ENCODE results near the gene SRSF11. TPM values are rescaled to one million over a fixed set of nuclear protein-coding genes. Genes with fewer than 3 reads are reported as not detected.

Gene SRSF11
- total and polyA plus RNA-seq, 2 of the 8 experiments (the other 6 are each of a cell fraction or from before 2014, with no cell fraction given): 183 to 260 TPM

- TF ChIP-seq MAX (IDR thresholded peaks at IDR 0.05): peak; percentile 81
- TF ChIP-seq ASH2L (IDR thresholded peaks at IDR 0.05; ENCODE audit: low read length): peak; percentile 99
- peak; percentile 86 for TF ChIP-seq TBP (IDR thresholded peaks at IDR 0.05; ENCODE audit: low read depth, low read length)
- peak; percentile 29; the same call in 1 of the 2 replicates for TF ChIP-seq CHD2 (IDR thresholded peaks at IDR 0.05; ENCODE audit: low read length)
- TF ChIP-seq KDM5A (IDR thresholded peaks at IDR 0.05; ENCODE audit: low read length): peak; percentile 86
- TF ChIP-seq SRF (IDR thresholded peaks at IDR 0.05; ENCODE audit: low read depth, low read length): peak; percentile 78
- peak; percentile 26; the same call in 1 of the 2 replicates for TF ChIP-seq YY1 (IDR thresholded peaks at IDR 0.05; ENCODE audit: low read depth, low read length)
- TF ChIP-seq SUZ12 (IDR thresholded peaks at IDR 0.05; ENCODE audit: low read length): no peak
- no peak for TF ChIP-seq JUN (IDR thresholded peaks at IDR 0.05; ENCODE audit: low read depth, low read length)
- TF ChIP-seq SIRT6 (IDR thresholded peaks at IDR 0.05; ENCODE audit: low read length): no peak
- peak; percentile 99 for TF ChIP-seq KDM4A (IDR thresholded peaks at IDR 0.05; ENCODE audit: low read depth, low read length, severe bottlenecking)
- TF ChIP-seq TAF7 (optimal IDR thresholded peaks at IDR 0.05; ENCODE audit: borderline replicate concordance, low read depth, low read length): peak; percentile 72
- TF ChIP-seq ATF2 (IDR thresholded peaks at IDR 0.05; ENCODE audit: low read length): no peak
- TF ChIP-seq RBBP5 (IDR thresholded peaks at IDR 0.05; ENCODE audit: borderline replicate concordance, low read depth, low read length): peak; percentile 99
- TF ChIP-seq TAF1 (IDR thresholded peaks at IDR 0.05; ENCODE audit: low read depth, low read length): peak; percentile 90
- peak; percentile 100 for TF ChIP-seq CREB1 (IDR thresholded peaks at IDR 0.05)
- TF ChIP-seq CEBPB (IDR thresholded peaks at IDR 0.05; ENCODE audit: low read depth, low read length): no peak
- TF ChIP-seq SIN3A (conservative IDR thresholded peaks at IDR 0.05 in 1 of 2, IDR thresholded peaks at IDR 0.05 in 1 of 2; ENCODE audit: low read depth in 1 of 2, low read length in 2 of 2): peak in 1 of 2 experiments; percentile 94; a peak in 2 of 4 replicates
- peak; percentile 97 for TF ChIP-seq SP4 (IDR thresholded peaks at IDR 0.05; ENCODE audit: low read length)
These were observed 15.6 kb upstream of the SRSF11 start, which contains the start of gene LRRC40 (continued) for GRCh38 chr1:70205434-70206118.
